HG02938 (cell line): ENCODE results near the gene SCGB3A1.

Source experiments
- ATAC-seq: cut with Tn5 transposase; IDR thresholded peaks from one replicate; pipeline ENCODE4 v1.9.1; 2021; ENCODE audit warnings: mild to moderate bottlenecking, moderate library complexity; ENCODE audit not compliant: unreplicated experiment

SCGB3A1 gene

DNA sequence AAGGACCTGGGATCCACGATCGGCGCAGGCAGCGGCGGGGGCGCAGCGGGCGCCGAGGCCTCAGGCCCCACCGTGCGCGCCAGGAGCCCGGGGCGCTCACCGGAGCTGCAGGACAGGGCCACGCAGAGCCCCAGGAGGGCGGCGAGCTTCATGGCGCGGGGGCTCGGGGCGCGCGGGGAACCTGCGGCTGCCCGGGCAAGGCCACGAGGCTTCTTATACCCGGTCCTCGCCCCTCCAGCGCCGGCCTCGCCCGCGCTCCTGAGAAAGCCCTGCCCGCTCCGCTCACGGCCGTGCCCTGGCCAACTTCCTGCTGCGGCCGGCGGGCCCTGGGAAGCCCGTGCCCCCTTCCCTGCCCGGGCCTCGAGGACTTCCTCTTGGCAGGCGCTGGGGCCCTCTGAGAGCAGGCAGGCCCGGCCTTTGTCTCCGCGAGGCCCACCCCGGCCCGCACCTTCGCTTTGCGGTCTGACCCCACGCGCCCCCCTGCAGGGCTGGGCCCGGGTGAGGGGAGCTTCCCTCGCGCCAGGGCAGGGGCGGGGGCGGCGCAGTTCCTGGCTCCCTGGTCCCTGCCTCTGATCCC lies at the start of gene SCGB3A1:
SCGB3A1 (minus strand) TSS at position 189 of the 577 bp plus-strand sequence; CDS start at position 152, 37 bp downstream.
- no peak for ATAC-seq

GRCh38 chr5:180640611-180640860 lies 49.2 kb upstream of the SCGB3A1 start:
- no peak for ATAC-seq

DNA sequence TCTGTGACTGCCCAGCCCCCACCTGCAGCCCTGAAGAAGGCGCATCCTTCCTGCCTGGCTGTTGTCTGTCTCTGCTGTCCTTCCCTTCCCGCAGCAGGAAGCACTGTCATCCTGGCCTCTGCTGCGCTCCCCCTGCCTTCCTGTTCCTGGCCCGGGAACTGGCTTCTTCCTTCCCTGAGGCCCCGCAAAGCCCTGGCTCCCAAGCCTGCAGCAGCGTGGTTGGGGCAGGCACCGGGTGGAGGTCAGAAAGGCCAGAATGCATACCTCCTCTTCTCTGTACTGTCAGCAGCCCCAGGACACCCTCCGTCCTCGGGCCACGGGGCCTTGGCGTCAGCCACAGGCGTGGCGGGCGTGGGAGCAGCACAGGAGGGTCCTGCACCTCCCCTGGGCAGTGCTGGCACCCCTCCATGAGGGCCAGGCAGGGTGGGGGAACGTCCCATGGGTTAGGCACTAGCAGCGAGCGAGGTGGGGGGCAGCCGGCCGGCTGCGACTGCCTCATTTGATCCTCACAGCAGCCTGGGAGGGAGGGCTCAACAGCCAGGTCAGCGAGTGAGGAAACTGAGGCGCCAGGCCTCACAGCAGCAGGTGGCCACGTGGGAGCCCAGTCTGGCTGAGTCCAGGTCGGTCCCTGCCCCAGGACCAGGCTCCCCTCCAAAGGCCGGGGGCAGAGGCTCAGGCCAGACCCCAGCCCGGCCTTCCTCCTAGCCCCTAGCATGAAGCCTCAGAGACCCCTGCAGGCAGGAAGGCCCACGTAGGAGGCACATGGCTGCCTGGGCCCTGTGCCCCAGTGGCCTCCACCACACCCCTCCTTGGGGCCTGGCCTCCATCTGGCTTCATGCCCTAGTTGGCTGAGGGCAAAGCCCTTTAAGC lies 48.7 kb upstream of the SCGB3A1 start:
- ATAC-seq = no peak

GRCh38 chr5:180639287-180639686 lies 48.0 kb upstream of the SCGB3A1 start:
- ATAC-seq = no peak

- ATAC-seq = no peak
Observed at GRCh38 chr5:180637962-180638680, 46.8 kb upstream of the SCGB3A1 start.

- no peak for ATAC-seq
Observed at GRCh38 chr5:180636403-180637075, 45.2 kb upstream of the SCGB3A1 start.

- no peak for ATAC-seq
Observed at GRCh38 chr5:180636016-180636402, 44.7 kb upstream of the SCGB3A1 start.

GRCh38 chr5:180633283-180634177 lies 42.2 kb upstream of the SCGB3A1 start:
- no peak for ATAC-seq

GRCh38 chr5:180632768-180633167 lies 41.5 kb upstream of the SCGB3A1 start:
- ATAC-seq = no peak

DNA sequence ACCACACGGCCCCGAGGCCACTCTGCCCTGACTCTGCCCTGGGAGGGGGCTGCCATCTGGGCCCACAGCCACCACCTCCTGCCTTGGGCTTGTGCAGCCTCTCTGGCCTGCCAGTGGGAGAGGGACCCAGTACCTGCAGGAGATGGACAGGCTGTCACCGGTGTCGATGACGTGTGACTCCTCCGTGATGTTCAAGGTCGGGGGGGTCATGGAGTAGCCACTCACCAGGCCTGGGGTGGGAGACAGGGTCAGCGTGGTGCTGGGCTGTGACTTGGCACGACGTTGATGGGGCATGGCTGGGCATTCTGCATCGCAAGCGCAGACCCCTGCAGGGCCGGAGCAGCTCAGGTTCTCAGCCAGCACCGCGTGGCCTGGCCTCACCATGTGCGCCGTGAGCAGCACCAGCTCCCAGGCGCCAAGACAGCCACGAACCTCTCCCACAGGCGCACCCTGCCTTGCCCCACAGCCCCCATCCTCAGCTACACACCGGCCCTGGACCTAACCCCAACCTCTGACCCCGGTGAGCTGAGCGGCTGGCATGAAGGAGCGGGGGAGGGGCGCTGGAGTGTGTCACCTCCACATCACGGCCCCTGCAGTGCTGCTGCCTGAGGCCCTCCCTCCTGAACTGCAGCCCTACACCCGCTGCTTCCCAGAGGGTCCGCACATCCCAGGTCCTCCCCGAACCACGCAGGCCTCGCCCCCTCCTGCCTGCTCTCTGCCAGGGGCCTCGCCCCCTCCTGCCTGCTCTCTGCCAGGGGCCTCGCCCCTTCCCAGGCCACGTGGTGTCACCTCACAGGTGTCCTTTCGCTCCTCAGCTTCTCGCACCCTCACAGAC lies 40.5 kb upstream of the SCGB3A1 start:
- ATAC-seq = no peak

DNA sequence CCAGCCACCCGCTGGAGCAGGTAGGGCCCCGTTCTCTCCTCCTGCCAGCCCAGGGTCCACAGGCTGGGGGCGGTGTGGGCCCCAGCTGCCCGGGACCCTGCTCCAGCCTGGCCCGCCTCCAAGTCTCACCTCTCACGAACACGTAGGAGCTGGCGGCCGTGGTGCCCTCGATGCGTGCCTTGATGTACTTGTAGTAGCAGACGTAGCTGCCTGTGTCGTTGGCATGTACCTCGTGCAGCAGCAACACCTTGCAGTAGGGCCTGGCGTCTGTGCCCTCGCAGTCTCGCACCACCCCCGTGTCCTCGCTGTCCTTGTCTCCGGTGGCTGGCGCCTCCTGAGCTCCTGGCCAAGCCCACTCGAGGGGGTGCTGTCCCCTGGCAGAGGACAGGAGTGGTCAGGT lies 39.1 kb upstream of the SCGB3A1 start:
- ATAC-seq = no peak

DNA sequence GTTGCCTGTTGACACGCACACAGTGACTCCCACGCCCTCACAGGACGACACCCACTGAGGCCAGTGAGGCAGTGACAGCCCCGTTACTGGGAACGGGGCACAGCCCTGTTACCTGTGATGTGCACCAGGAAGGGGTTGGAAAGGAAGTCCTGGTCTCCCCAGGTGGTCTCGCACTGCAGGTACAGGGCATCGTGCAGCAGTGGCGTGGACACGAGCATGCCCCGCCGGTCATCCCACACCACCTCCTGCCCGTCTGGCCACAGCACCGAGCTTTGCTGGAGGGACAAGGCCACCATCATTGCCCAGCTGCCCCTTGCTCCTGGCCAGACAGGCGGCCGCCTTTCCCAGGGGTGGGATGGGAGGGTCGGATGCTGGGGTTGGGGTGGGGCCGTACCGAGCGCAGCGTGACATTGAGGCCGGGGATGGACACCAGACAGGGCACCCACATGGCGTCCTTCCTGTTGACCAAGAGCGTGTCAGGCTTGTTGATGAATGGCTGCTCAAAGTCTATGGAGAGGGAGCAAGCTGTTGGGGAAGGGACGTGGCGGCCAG lies 38.6 kb upstream of the SCGB3A1 start:
- ATAC-seq = no peak

DNA sequence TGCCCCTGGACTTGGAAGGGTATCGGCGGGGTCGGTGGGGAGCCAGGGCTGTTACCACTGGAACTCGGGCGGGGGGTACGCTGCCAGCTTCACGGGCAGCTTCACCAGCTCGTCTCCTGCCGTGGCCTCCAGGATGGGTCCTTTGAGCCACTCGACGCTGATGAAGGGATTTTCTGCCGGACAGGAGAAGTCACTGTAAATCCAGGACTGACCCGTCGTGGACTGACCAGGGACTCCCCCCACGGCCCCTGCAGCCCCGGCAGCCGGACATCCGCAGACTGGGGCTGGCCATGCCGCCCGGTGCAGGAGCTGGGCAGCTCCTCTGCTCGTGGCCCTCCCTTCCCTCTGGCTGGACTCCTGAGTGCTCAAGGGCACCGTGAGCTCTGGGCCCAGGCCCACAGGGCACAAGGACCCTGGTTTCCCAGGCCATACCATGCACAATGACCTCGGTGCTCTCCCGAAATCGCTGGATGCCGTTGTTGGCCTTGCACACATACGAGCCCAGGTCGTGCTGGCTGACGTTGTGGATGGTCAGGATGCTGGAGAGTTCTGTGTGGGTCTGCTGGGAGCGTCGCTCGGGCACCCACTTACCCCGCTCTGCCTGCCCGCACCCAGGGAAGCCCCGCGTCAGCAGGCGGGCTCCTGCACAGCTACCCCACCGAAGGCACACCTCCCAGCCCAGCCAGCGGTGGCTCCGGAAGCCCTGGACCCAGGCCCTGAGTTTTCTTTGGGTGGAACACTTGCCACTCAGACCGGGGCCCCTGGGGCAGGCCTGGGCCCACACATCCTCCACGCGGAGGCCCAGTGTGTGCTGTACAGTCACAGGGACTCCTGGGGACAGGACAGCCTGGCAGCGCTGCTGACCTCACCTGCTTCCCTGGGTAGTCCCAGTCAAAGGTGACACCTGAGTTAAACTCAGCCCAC lies 37.8 kb upstream of the SCGB3A1 start:
- no peak for ATAC-seq

GRCh38 chr5:180628211-180628610 lies 36.9 kb upstream of the SCGB3A1 start:
- ATAC-seq = no peak

- no peak for ATAC-seq
Observed at GRCh38 chr5:180627386-180628120, 36.3 kb upstream of the SCGB3A1 start.

GRCh38 chr5:180626661-180627385 lies 35.5 kb upstream of the SCGB3A1 start:
- no peak for ATAC-seq
